ENCODE measurements around the gene CDIPT. TPM values are rescaled to one million over a fixed set of nuclear protein-coding genes. Genes with fewer than 3 reads are reported as not detected.

CDIPT gene
- polyA plus RNA-seq, 1 donor from 2014 or later = 95.6 TPM

- H3K27ac ChIP-seq (ENCODE audit: low read length) = no peak overlapping the region
- H3K27me3 ChIP-seq (ENCODE audit: insufficient read depth, low read depth, low read length) = peaks cover 5% of the 10 kb centered on the region
- no peaks in the 10 kb centered on the region for H3K79me2 ChIP-seq (replicated peaks; ENCODE audit: insufficient read depth, low read length)
- no peak for TF ChIP-seq EZH2 (IDR thresholded peaks at IDR 0.05; ENCODE audit: borderline replicate concordance, insufficient read depth, low read length, poor library complexity, severe bottlenecking)
- no peak for TF ChIP-seq RAD21 (conservative IDR thresholded peaks at IDR 0.05)
- no peak for TF ChIP-seq CTCF (IDR thresholded peaks at IDR 0.05; ENCODE audit: poor library complexity, severe bottlenecking)
- no peak for TF ChIP-seq SMC3 (conservative IDR thresholded peaks at IDR 0.05; ENCODE audit: poor library complexity)
- no peak for TF ChIP-seq TAF1 (IDR thresholded peaks at IDR 0.05; ENCODE audit: low read depth)
- TF ChIP-seq MXI1 (conservative IDR thresholded peaks at IDR 0.05; ENCODE audit: poor library complexity, severe bottlenecking) = no peak
- no peak for TF ChIP-seq EP300 (conservative IDR thresholded peaks at IDR 0.05; ENCODE audit: poor library complexity, severe bottlenecking)
- no peak for TF ChIP-seq POLR2AphosphoS5 (IDR thresholded peaks at IDR 0.05)
- no peak for TF ChIP-seq REST (IDR thresholded peaks at IDR 0.05; ENCODE audit: borderline replicate concordance)
- H3K36me3 ChIP-seq (ENCODE audit: insufficient read depth, low read length) = no peaks in the 10 kb centered on the region
- no peaks in the 10 kb centered on the region for H4K20me1 ChIP-seq (ENCODE audit: insufficient read depth)
- H3F3A ChIP-seq (ENCODE audit: insufficient read depth, low read length, poor library complexity, severe bottlenecking) = no peaks in the 10 kb centered on the region
- H3K9ac ChIP-seq (ENCODE audit: low read length) = no peak overlapping the region
- H2AFZ ChIP-seq (ENCODE audit: low read depth, low read length) = no peak overlapping the region
- H3K9me3 ChIP-seq (ENCODE audit: low read length) = no peaks in the 10 kb centered on the region
- H3K9me2 ChIP-seq (ENCODE audit: insufficient read depth, low read length) = no peaks in the 10 kb centered on the region
- no peak overlapping the region for H3K4me2 ChIP-seq (ENCODE audit: low read length)
- no peak overlapping the region for H3K4me3 ChIP-seq (ENCODE audit: low read length)
These were observed 12.2 kb upstream of the CDIPT start for GRCh38 chr16:29875206-29875605.

- H3K9me2 ChIP-seq (ENCODE audit: insufficient read depth, low read length) = no peaks in the 10 kb centered on the region
- peaks cover 5% of the 10 kb centered on the region for H3K27me3 ChIP-seq (ENCODE audit: insufficient read depth, low read depth, low read length)
- no peak overlapping the region for H3K9ac ChIP-seq (ENCODE audit: low read length)
- TF ChIP-seq RAD21 (conservative IDR thresholded peaks at IDR 0.05) = no peak
- no peak for TF ChIP-seq TAF1 (IDR thresholded peaks at IDR 0.05; ENCODE audit: low read depth)
- TF ChIP-seq POLR2AphosphoS5 (IDR thresholded peaks at IDR 0.05) = no peak
- TF ChIP-seq EZH2 (IDR thresholded peaks at IDR 0.05; ENCODE audit: borderline replicate concordance, insufficient read depth, low read length, poor library complexity, severe bottlenecking) = no peak
- TF ChIP-seq SMC3 (conservative IDR thresholded peaks at IDR 0.05; ENCODE audit: poor library complexity) = no peak
- no peak for TF ChIP-seq CTCF (IDR thresholded peaks at IDR 0.05; ENCODE audit: poor library complexity, severe bottlenecking)
- TF ChIP-seq MXI1 (conservative IDR thresholded peaks at IDR 0.05; ENCODE audit: poor library complexity, severe bottlenecking) = no peak
- TF ChIP-seq EP300 (conservative IDR thresholded peaks at IDR 0.05; ENCODE audit: poor library complexity, severe bottlenecking) = no peak
- TF ChIP-seq REST (IDR thresholded peaks at IDR 0.05; ENCODE audit: borderline replicate concordance) = no peak
- H2AFZ ChIP-seq (ENCODE audit: low read depth, low read length) = no peak overlapping the region
- H3K9me3 ChIP-seq (ENCODE audit: low read length) = no peaks in the 10 kb centered on the region
- no peaks in the 10 kb centered on the region for H3K79me2 ChIP-seq (replicated peaks; ENCODE audit: insufficient read depth, low read length)
- H3K36me3 ChIP-seq (ENCODE audit: insufficient read depth, low read length) = no peaks in the 10 kb centered on the region
- no peaks in the 10 kb centered on the region for H3F3A ChIP-seq (ENCODE audit: insufficient read depth, low read length, poor library complexity, severe bottlenecking)
- no peak overlapping the region for H3K4me2 ChIP-seq (ENCODE audit: low read length)
- H4K20me1 ChIP-seq (ENCODE audit: insufficient read depth) = no peaks in the 10 kb centered on the region
- H3K27ac ChIP-seq (ENCODE audit: low read length) = no peak overlapping the region
- H3K4me3 ChIP-seq (ENCODE audit: low read length) = no peak overlapping the region
These were observed 10.3 kb upstream of the CDIPT start for GRCh38 chr16:29873319-29873718.
